SK-N-SH treated with all-trans-retinoic acid at 6 μM for 48 hours (cell line): ENCODE data around the gene COL23A1.

Source experiments
- ATAC-seq: fragments of 200-7000 bp; cut with Tn5 transposase; 3 replicates; pipeline ENCODE4 v1.9.1; 2020; ENCODE audit warnings: mild to moderate bottlenecking, moderate library complexity
- ARNTL ChIP-seq: fragments of 450-650 bp; formaldehyde crosslinking; IDR thresholded peaks from 2 replicates; pipeline ENCODE4 v1.5.0; 2020; ENCODE audit warnings: low read depth, mild to moderate bottlenecking, moderate library complexity, borderline replicate concordance
- CSDC2 ChIP-seq: fragments of 250-450 bp; sonication (Bioruptor Pico); IDR thresholded peaks from 2 replicates; pipeline ENCODE4 v1.5.0; 2020; ENCODE audit warnings: mild to moderate bottlenecking, moderate library complexity
- ESRRG ChIP-seq: fragments of 250-450 bp; sonication (Bioruptor Pico); IDR thresholded peaks from 2 replicates; pipeline ENCODE4 v1.6.1; 2021; ENCODE audit warnings: mild to moderate bottlenecking
- GLIS3 ChIP-seq: fragments of 250-450 bp; sonication (Bioruptor Pico); IDR thresholded peaks from 2 replicates; pipeline ENCODE4 v1.5.0; 2020; ENCODE audit warnings: mild to moderate bottlenecking, moderate library complexity
- ISL1 ChIP-seq: fragments of 250-450 bp; sonication (Bioruptor Pico); IDR thresholded peaks from 2 replicates; pipeline ENCODE4 v2.1.2; 2022; ENCODE audit warnings: mild to moderate bottlenecking, moderate library complexity
- PPARA ChIP-seq: fragments of 250-450 bp; sonication (Bioruptor Pico); IDR thresholded peaks from 2 replicates; pipeline ENCODE4 v1.5.0; 2020; ENCODE audit warnings: mild to moderate bottlenecking, borderline replicate concordance
- RARB ChIP-seq: fragments of 250-450 bp; sonication (Bioruptor Pico); IDR thresholded peaks from 2 replicates; pipeline ENCODE4 v1.8.0; 2021; ENCODE audit warnings: mild to moderate bottlenecking, moderate library complexity
- TCF4 ChIP-seq: fragments of 250-450 bp; sonication (Bioruptor Pico); IDR thresholded peaks from 2 replicates; pipeline ENCODE4 v1.8.0; 2021; ENCODE audit warnings: mild to moderate bottlenecking, moderate library complexity, borderline replicate concordance
- TOX ChIP-seq: fragments of 250-450 bp; sonication (Bioruptor Pico); IDR thresholded peaks from 2 replicates; pipeline ENCODE4 v1.8.0; 2021; ENCODE audit warnings: mild to moderate bottlenecking, moderate library complexity, borderline replicate concordance
- ZC3H10 ChIP-seq: fragments of 250-450 bp; sonication (Bioruptor Pico); IDR thresholded peaks from 2 replicates; pipeline ENCODE4 v1.5.1; 2021; ENCODE audit warnings: mild to moderate bottlenecking, moderate library complexity
- ZFP3 ChIP-seq: fragments of 250-450 bp; sonication (Bioruptor Pico); IDR thresholded peaks from 2 replicates; pipeline ENCODE4 v1.5.0; 2020; ENCODE audit warnings: mild to moderate bottlenecking, moderate library complexity
- ZFP30 ChIP-seq: fragments of 450-650 bp; formaldehyde crosslinking; IDR thresholded peaks from 2 replicates; pipeline ENCODE4 v1.5.0; 2022; ENCODE audit warnings: mild to moderate bottlenecking, moderate library complexity
- ZNF565 ChIP-seq: fragments of 450-650 bp; formaldehyde crosslinking; conservative IDR thresholded peaks from 2 replicates; pipeline ENCODE4 v1.5.0; 2020; ENCODE audit warnings: low read depth, mild to moderate bottlenecking, moderate library complexity
- ZNF8 ChIP-seq: fragments of 450-650 bp; formaldehyde crosslinking; IDR thresholded peaks from 2 replicates; pipeline ENCODE4 v1.5.0; 2020; ENCODE audit warnings: mild to moderate bottlenecking, moderate library complexity
- TF ChIP-seq, protein P1 (sequence below): fragments of 250-450 bp; sonication (Bioruptor Pico); IDR thresholded peaks from 2 replicates; pipeline ENCODE4 v1.5.1; 2020; ENCODE audit warnings: low read depth, mild to moderate bottlenecking, moderate library complexity
- TF ChIP-seq, protein P2 (sequence below): fragments of 250-450 bp; sonication (Bioruptor Pico); IDR thresholded peaks from 2 replicates; pipeline ENCODE4 v1.8.0; 2021; ENCODE audit warnings: low read depth, mild to moderate bottlenecking, moderate library complexity, borderline replicate concordance
- TF ChIP-seq, protein P3 (sequence below): fragments of 250-450 bp; sonication (Bioruptor Pico); IDR thresholded peaks from 2 replicates; pipeline ENCODE4 v1.5.1; 2021; ENCODE audit warnings: mild to moderate bottlenecking, moderate library complexity
- TF ChIP-seq, protein P4 (sequence below): fragments of 250-450 bp; sonication (Bioruptor Pico); IDR thresholded peaks from 2 replicates; pipeline ENCODE4 v1.5.0; 2020; ENCODE audit warnings: mild to moderate bottlenecking, moderate library complexity
- TF ChIP-seq, protein P5 (sequence below): fragments of 250-450 bp; sonication (Bioruptor Pico); IDR thresholded peaks from 2 replicates; pipeline ENCODE4 v1.8.0; 2020; ENCODE audit warnings: mild to moderate bottlenecking, moderate library complexity, borderline replicate concordance

Gene COL23A1

DNA sequence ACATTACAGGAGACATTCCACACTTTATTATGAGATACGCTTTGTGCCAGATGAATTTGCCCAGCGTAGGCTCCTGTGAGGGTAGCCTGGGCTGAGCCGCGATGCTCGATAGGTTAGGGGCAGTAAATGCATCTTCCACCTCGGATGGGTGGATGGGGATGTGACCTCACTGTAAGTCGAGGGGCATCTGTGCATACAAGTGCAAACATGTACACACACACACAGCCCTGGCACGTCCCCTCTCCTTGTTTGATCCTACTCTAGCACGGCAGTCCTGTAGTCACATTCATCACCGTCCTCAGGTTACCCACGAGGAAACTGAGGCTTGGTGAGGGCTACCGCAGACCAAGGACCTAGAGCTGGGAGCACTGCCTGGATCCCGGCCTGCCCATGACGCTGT lies 166.8 kb downstream of the COL23A1 start (continued):
- TF ChIP-seq ZNF8 (CRISPR knock-in tag), result no peak
- TF ChIP-seq, all 23 proteins: peak for 0

- TF ChIP-seq PPARA (CRISPR knock-in tag), result no peak
- no peak for TF ChIP-seq ISL1 (CRISPR knock-in tag)
- no peak for TF ChIP-seq ZNF8 (CRISPR knock-in tag)
- TF ChIP-seq, protein P1, sequence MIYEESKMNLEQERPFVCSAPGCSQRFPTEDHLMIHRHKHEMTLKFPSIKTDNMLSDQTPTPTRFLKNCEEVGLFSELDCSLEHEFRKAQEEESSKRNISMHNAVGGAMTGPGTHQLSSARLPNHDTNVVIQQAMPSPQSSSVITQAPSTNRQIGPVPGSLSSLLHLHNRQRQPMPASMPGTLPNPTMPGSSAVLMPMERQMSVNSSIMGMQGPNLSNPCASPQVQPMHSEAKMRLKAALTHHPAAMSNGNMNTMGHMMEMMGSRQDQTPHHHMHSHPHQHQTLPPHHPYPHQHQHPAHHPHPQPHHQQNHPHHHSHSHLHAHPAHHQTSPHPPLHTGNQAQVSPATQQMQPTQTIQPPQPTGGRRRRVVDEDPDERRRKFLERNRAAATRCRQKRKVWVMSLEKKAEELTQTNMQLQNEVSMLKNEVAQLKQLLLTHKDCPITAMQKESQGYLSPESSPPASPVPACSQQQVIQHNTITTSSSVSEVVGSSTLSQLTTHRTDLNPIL, result no peak
- TF ChIP-seq ARNTL (CRISPR knock-in tag), result no peak
- no peak for TF ChIP-seq ZC3H10 (CRISPR knock-in tag)
- TF ChIP-seq, protein P2, sequence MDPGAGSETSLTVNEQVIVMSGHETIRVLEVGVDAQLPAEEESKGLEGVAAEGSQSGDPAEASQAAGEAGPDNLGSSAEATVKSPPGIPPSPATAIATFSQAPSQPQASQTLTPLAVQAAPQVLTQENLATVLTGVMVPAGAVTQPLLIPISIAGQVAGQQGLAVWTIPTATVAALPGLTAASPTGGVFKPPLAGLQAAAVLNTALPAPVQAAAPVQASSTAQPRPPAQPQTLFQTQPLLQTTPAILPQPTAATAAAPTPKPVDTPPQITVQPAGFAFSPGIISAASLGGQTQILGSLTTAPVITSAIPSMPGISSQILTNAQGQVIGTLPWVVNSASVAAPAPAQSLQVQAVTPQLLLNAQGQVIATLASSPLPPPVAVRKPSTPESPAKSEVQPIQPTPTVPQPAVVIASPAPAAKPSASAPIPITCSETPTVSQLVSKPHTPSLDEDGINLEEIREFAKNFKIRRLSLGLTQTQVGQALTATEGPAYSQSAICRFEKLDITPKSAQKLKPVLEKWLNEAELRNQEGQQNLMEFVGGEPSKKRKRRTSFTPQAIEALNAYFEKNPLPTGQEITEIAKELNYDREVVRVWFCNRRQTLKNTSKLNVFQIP, result no peak
- TF ChIP-seq TCF4 (CRISPR knock-in tag), result no peak
- TF ChIP-seq ZFP30 (CRISPR knock-in tag), result no peak
- TF ChIP-seq GLIS3 (CRISPR knock-in tag), result no peak
- TF ChIP-seq ZFP3 (CRISPR knock-in tag), result no peak
- no peak for TF ChIP-seq TOX (CRISPR knock-in tag)
- TF ChIP-seq ZNF565 (CRISPR knock-in tag), result no peak
- TF ChIP-seq ESRRG (CRISPR knock-in tag), result no peak
- TF ChIP-seq, protein P3, sequence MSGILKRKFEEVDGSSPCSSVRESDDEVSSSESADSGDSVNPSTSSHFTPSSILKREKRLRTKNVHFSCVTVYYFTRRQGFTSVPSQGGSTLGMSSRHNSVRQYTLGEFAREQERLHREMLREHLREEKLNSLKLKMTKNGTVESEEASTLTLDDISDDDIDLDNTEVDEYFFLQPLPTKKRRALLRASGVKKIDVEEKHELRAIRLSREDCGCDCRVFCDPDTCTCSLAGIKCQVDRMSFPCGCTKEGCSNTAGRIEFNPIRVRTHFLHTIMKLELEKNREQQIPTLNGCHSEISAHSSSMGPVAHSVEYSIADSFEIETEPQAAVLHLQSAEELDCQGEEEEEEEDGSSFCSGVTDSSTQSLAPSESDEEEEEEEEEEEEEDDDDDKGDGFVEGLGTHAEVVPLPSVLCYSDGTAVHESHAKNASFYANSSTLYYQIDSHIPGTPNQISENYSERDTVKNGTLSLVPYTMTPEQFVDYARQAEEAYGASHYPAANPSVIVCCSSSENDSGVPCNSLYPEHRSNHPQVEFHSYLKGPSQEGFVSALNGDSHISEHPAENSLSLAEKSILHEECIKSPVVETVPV (CRISPR knock-in tag), result no peak
- TF ChIP-seq RARB, result no peak
- no peak for ATAC-seq
These were observed 167.8 kb downstream of the COL23A1 start for GRCh38 chr5:178422400-178422775.

- ATAC-seq, result no peak
- no peak for TF ChIP-seq GLIS3 (CRISPR knock-in tag)
- TF ChIP-seq, protein P2, result no peak
- TF ChIP-seq ZC3H10 (CRISPR knock-in tag), result no peak
- TF ChIP-seq RARB, result no peak
- TF ChIP-seq, protein P3 (CRISPR knock-in tag), result no peak
- TF ChIP-seq ESRRG (CRISPR knock-in tag), result no peak
- TF ChIP-seq TOX (CRISPR knock-in tag), result no peak
These were observed 168.3 kb downstream of the COL23A1 start for GRCh38 chr5:178421699-178422399.

GRCh38 chr5:178421128-178421527 lies 169.1 kb downstream of the COL23A1 start:
- no peak for ATAC-seq
- no peak for TF ChIP-seq ZFP30 (CRISPR knock-in tag)
- TF ChIP-seq, protein P4, sequence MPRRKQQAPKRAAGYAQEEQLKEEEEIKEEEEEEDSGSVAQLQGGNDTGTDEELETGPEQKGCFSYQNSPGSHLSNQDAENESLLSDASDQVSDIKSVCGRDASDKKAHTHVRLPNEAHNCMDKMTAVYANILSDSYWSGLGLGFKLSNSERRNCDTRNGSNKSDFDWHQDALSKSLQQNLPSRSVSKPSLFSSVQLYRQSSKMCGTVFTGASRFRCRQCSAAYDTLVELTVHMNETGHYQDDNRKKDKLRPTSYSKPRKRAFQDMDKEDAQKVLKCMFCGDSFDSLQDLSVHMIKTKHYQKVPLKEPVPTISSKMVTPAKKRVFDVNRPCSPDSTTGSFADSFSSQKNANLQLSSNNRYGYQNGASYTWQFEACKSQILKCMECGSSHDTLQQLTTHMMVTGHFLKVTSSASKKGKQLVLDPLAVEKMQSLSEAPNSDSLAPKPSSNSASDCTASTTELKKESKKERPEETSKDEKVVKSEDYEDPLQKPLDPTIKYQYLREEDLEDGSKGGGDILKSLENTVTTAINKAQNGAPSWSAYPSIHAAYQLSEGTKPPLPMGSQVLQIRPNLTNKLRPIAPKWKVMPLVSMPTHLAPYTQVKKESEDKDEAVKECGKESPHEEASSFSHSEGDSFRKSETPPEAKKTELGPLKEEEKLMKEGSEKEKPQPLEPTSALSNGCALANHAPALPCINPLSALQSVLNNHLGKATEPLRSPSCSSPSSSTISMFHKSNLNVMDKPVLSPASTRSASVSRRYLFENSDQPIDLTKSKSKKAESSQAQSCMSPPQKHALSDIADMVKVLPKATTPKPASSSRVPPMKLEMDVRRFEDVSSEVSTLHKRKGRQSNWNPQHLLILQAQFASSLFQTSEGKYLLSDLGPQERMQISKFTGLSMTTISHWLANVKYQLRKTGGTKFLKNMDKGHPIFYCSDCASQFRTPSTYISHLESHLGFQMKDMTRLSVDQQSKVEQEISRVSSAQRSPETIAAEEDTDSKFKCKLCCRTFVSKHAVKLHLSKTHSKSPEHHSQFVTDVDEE (CRISPR knock-in tag), result no peak
- no peak for TF ChIP-seq RARB
- no peak for TF ChIP-seq ARNTL (CRISPR knock-in tag)
- TF ChIP-seq, protein P5, sequence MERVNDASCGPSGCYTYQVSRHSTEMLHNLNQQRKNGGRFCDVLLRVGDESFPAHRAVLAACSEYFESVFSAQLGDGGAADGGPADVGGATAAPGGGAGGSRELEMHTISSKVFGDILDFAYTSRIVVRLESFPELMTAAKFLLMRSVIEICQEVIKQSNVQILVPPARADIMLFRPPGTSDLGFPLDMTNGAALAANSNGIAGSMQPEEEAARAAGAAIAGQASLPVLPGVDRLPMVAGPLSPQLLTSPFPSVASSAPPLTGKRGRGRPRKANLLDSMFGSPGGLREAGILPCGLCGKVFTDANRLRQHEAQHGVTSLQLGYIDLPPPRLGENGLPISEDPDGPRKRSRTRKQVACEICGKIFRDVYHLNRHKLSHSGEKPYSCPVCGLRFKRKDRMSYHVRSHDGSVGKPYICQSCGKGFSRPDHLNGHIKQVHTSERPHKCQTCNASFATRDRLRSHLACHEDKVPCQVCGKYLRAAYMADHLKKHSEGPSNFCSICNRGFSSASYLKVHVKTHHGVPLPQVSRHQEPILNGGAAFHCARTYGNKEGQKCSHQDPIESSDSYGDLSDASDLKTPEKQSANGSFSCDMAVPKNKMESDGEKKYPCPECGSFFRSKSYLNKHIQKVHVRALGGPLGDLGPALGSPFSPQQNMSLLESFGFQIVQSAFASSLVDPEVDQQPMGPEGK (CRISPR knock-in tag), result no peak
- TF ChIP-seq CSDC2 (CRISPR knock-in tag), result no peak
- TF ChIP-seq, protein P2, result no peak
- TF ChIP-seq, protein P1, result no peak
